Limb (tissue), 2 donors: ENCODE results near the gene GP5.

Experiments used
- DNase-seq, 2 donors: peaks; one replicate each; pipeline ENCODE4 v3.0.0-alpha.2; 2016; ENCODE audit errors: extremely low spot score in 2 of 2

Gene GP5

GRCh38 chr3:194351080-194351672 is 47.9 kb downstream of the GP5 start, which contains the start of gene CPN2:
Gene CPN2, minus strand, starts transcription at chr3:194351328. Its CDS starts 8,626 bp downstream, at chr3:194342702.
- DNase-seq: no peak

DNA sequence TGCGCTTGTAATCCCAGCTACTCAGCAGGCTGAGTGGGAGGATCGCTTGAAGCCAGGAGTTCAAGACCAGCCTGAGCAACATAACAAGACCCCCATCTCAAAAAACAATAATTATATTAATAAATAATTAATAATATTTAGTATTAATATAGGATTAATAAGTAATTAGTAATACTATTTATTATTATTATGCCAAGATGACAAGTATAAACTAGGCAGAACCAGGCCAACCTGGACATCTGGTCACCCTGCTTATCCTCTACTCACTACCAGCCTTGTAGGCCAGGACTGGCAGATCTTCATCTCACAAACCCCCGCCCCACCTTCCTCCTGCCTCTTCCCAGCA is 48.4 kb downstream of the GP5 start:
- DNase-seq: no peak

DNA sequence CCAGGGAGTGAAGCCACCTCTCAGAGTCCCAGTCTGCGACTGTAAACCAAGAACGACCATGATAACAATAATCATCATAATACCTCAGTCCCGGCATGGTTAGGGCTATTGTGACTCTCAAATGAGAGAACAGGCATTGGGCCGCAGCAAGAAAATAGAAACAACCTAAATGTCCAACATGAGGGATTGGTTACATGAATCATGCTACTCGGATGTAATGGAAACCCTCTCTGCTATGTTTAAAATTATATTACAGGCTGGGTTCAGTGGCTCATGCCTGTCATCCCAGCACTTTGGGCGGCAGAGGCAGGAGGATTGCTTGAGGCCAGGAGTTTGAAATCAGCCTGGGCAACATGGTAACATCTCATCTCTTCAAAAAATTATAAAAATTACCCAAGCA is 50.7 kb downstream of the GP5 start:
- DNase-seq: peak in 1 of 2 donors; percentile 13

DNA sequence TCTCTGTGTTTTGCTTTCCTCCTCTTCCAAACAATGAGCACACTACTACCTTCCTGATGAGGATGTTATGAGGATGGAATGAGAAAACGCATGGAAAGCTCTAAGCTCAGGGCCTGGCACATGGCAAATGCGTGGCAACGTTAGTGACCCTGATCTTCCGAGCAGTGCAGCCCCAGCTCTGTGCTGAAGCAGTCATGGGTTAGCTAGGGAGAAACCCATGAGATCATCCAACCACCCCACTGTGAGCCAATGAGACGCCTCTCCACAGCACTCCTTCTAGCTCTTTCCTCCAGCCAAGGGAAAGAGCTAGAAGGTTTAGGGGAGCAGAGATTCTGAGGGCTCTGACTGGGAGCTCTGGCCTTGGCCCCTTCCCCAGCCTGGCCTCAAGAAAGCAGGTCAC is 52.4 kb downstream of the GP5 start:
- DNase-seq: no peak

- no peak for DNase-seq
These were observed 53.0 kb downstream of the GP5 start for GRCh38 chr3:194346035-194346434.
